HG02938 (cell line): Measurements from ENCODE around the gene SKI.

Experiments
- ATAC-seq: cut with Tn5 transposase; IDR thresholded peaks from one replicate; pipeline ENCODE4 v1.9.1; 2021; ENCODE audit warnings: mild to moderate bottlenecking, moderate library complexity; ENCODE audit not compliant: unreplicated experiment

Gene SKI

GRCh38 chr1:2228157-2228594 is at the start of gene SKI:
Gene SKI (plus strand): TSS chr1:2228319. CDS start chr1:2228767, 448 bp downstream.
- peak; percentile 3 for ATAC-seq

GRCh38 chr1:2178875-2179274 is 49.2 kb upstream of the SKI start:
- no peak for ATAC-seq

GRCh38 chr1:2179283-2180013 is 48.7 kb upstream of the SKI start:
- no peak for ATAC-seq

- ATAC-seq, result no peak
Observed at GRCh38 chr1:2180297-2181245, 47.5 kb upstream of the SKI start.

GRCh38 chr1:2181271-2181670 is 46.8 kb upstream of the SKI start:
- no peak for ATAC-seq

GRCh38 chr1:2181752-2182151 is 46.4 kb upstream of the SKI start:
- no peak for ATAC-seq

- ATAC-seq, result no peak
Observed at GRCh38 chr1:2182376-2182775, 45.7 kb upstream of the SKI start.

GRCh38 chr1:2183937-2184334 is 44.2 kb upstream of the SKI start:
- ATAC-seq, result no peak

GRCh38 chr1:2184531-2184930 is 43.6 kb upstream of the SKI start:
- no peak for ATAC-seq

GRCh38 chr1:2184934-2185333 is 43.2 kb upstream of the SKI start:
- no peak for ATAC-seq

- no peak for ATAC-seq
Observed at GRCh38 chr1:2185880-2186855, 42.0 kb upstream of the SKI start.

- no peak for ATAC-seq
Observed at GRCh38 chr1:2186901-2187300, 41.2 kb upstream of the SKI start.

- no peak for ATAC-seq
Observed at GRCh38 chr1:2187619-2188018, 40.5 kb upstream of the SKI start.

GRCh38 chr1:2188336-2188735 is 39.8 kb upstream of the SKI start:
- no peak for ATAC-seq

GRCh38 chr1:2189459-2190425 is 38.4 kb upstream of the SKI start:
- ATAC-seq, result peak; percentile 75

- no peak for ATAC-seq
Observed at GRCh38 chr1:2190491-2190976, 37.6 kb upstream of the SKI start.

- no peak for ATAC-seq
Observed at GRCh38 chr1:2192031-2192995, 35.8 kb upstream of the SKI start.
